ENCODE measurements around the gene RNF141.

RNF141 gene

GRCh38 chr11:10493041-10493663 lies 47.8 kb downstream of the RNF141 start:
- no peak overlapping the region for H4K91ac ChIP-seq (ENCODE audit: low read depth, low read length, poor library complexity)
- H2AK5ac ChIP-seq (ENCODE audit: low read depth, low read length) = peak overlapping the region; percentile 60
- no peak overlapping the region for H3K4me3 ChIP-seq (ENCODE audit: low read length in 2 of 2)
- no peak overlapping the region for H3K27ac ChIP-seq (replicated peaks; ENCODE audit: low read length)
- no peaks in the 10 kb centered on the region for H3K36me3 ChIP-seq (replicated peaks in 1 of 2; ENCODE audit: control insufficient read depth in 2 of 2, insufficient read depth in 2 of 2, low read length in 2 of 2)
- no peak overlapping the region for H3K14ac ChIP-seq (ENCODE audit: low read length)
- peaks cover 8 to 13% of the 10 kb centered on the region in 2 donors for H3K4me1 ChIP-seq (ENCODE audit: control insufficient read depth in 2 of 2, insufficient read depth in 1 of 2, low read depth in 1 of 2, low read length in 2 of 2)
- H4K8ac ChIP-seq (ENCODE audit: low read depth, low read length) = no peak overlapping the region
- H3K4ac ChIP-seq (ENCODE audit: low read length) = no peak overlapping the region
- peak overlapping the region; percentile 76 for H3K18ac ChIP-seq (ENCODE audit: low read length)
- peaks cover 0 to 4% of the 10 kb centered on the region in 2 donors for H3K9me3 ChIP-seq (replicated peaks in 1 of 2; ENCODE audit: control insufficient read depth in 2 of 2, insufficient read depth in 1 of 2, low read depth in 1 of 2, low read length in 2 of 2)
- DNase-seq (ENCODE audit: low spot score) = no peak
- no peak overlapping the region for H2AFZ ChIP-seq (ENCODE audit: low read length)
- no CpG with 5 or more reads among the region's 18 CpGs for WGBS, 2 donors (ENCODE audit: extremely low coverage in 2 of 2, insufficient read length in 2 of 2, insufficient replicate concordance in 1 of 2)
- H2BK5ac ChIP-seq (ENCODE audit: low read length) = no peak overlapping the region
- H3K79me1 ChIP-seq (ENCODE audit: low read depth, low read length) = no peaks in the 10 kb centered on the region
- no peak overlapping the region for H2BK12ac ChIP-seq (ENCODE audit: low read length)
- no peak overlapping the region for H2BK15ac ChIP-seq (ENCODE audit: low read length)
- H3K27me3 ChIP-seq (ENCODE audit: control insufficient read depth in 3 of 3, insufficient read depth in 3 of 3, low read depth in 1 of 3, low read length in 3 of 3) = no peaks in the 10 kb centered on the region
- no peak overlapping the region for H2BK120ac ChIP-seq (ENCODE audit: low read depth, low read length)
- peak overlapping the region; percentile 23 for H3K23ac ChIP-seq (ENCODE audit: low read depth, low read length, poor library complexity)
- H3K9ac ChIP-seq (ENCODE audit: low read depth, low read length, poor library complexity) = peak overlapping the region; percentile 0
- H3K4me2 ChIP-seq (ENCODE audit: insufficient read depth, low read length, poor library complexity, severe bottlenecking) = no peak overlapping the region

- Histone ChIP-seq H2BK12ac (ENCODE audit: low read length) (no peak overlapping the region), H2BK120ac (ENCODE audit: low read depth, low read length) (no peak overlapping the region), H3K36me3 (replicated peaks in 1 of 2; ENCODE audit: control insufficient read depth in 2 of 2, insufficient read depth in 2 of 2, low read length in 2 of 2) (no peaks in the 10 kb centered on the region), H3K23ac (ENCODE audit: low read depth, low read length, poor library complexity) (no peak overlapping the region), H3K27ac (replicated peaks; ENCODE audit: low read length) (no peak overlapping the region), H3K4ac (ENCODE audit: low read length) (no peak overlapping the region), H2BK15ac (ENCODE audit: low read length) (no peak overlapping the region), H3K4me1 (ENCODE audit: control insufficient read depth in 2 of 2, insufficient read depth in 1 of 2, low read depth in 1 of 2, low read length in 2 of 2) (peaks cover 8 to 13% of the 10 kb centered on the region in 2 donors), H3K9me3 (replicated peaks in 1 of 2; ENCODE audit: control insufficient read depth in 2 of 2, insufficient read depth in 1 of 2, low read depth in 1 of 2, low read length in 2 of 2) (peaks cover 0 to 4% of the 10 kb centered on the region in 2 donors), H3K18ac (ENCODE audit: low read length) (no peak overlapping the region), H2AFZ (ENCODE audit: low read length) (no peak overlapping the region), H4K91ac (ENCODE audit: low read depth, low read length, poor library complexity) (no peak overlapping the region), H2AK5ac (ENCODE audit: low read depth, low read length) (no peak overlapping the region), H3K79me1 (ENCODE audit: low read depth, low read length) (no peaks in the 10 kb centered on the region), H3K4me3 (ENCODE audit: low read length in 2 of 2) (no peak overlapping the region), H2BK5ac (ENCODE audit: low read length) (no peak overlapping the region), H4K8ac (ENCODE audit: low read depth, low read length) (no peak overlapping the region), H3K4me2 (ENCODE audit: insufficient read depth, low read length, poor library complexity, severe bottlenecking) (no peak overlapping the region), H3K9ac (ENCODE audit: low read depth, low read length, poor library complexity) (no peak overlapping the region), H3K27me3 (ENCODE audit: control insufficient read depth in 3 of 3, insufficient read depth in 3 of 3, low read depth in 1 of 3, low read length in 3 of 3) (no peaks in the 10 kb centered on the region), H3K14ac (ENCODE audit: low read length) (no peak overlapping the region)
- no CpG with 5 or more reads among the region's 2 CpGs for WGBS, 2 donors (ENCODE audit: extremely low coverage in 2 of 2, insufficient read length in 2 of 2, insufficient replicate concordance in 1 of 2)
- no peak for DNase-seq (ENCODE audit: low spot score)
These were observed 48.9 kb downstream of the RNF141 start for GRCh38 chr11:10492084-10492483.

- Histone ChIP-seq H2BK5ac (ENCODE audit: low read length) (no peak overlapping the region), H2AK5ac (ENCODE audit: low read depth, low read length) (no peak overlapping the region), H3K36me3 (replicated peaks in 1 of 2; ENCODE audit: control insufficient read depth in 2 of 2, insufficient read depth in 2 of 2, low read length in 2 of 2) (no peaks in the 10 kb centered on the region), H3K18ac (ENCODE audit: low read length) (peak overlapping the region; percentile 78), H3K14ac (ENCODE audit: low read length) (no peak overlapping the region), H3K9me3 (replicated peaks in 1 of 2; ENCODE audit: control insufficient read depth in 2 of 2, insufficient read depth in 1 of 2, low read depth in 1 of 2, low read length in 2 of 2) (peaks cover 0 to 4% of the 10 kb centered on the region in 2 donors), H3K9ac (ENCODE audit: low read depth, low read length, poor library complexity) (no peak overlapping the region), H4K8ac (ENCODE audit: low read depth, low read length) (no peak overlapping the region), H2BK12ac (ENCODE audit: low read length) (no peak overlapping the region), H3K4me1 (ENCODE audit: control insufficient read depth in 2 of 2, insufficient read depth in 1 of 2, low read depth in 1 of 2, low read length in 2 of 2) (peaks cover 8 to 13% of the 10 kb centered on the region in 2 donors), H2BK15ac (ENCODE audit: low read length) (no peak overlapping the region), H3K79me1 (ENCODE audit: low read depth, low read length) (no peaks in the 10 kb centered on the region), H4K91ac (ENCODE audit: low read depth, low read length, poor library complexity) (no peak overlapping the region), H3K4me2 (ENCODE audit: insufficient read depth, low read length, poor library complexity, severe bottlenecking) (no peak overlapping the region), H3K27ac (replicated peaks; ENCODE audit: low read length) (peak overlapping the region; percentile 61), H3K27me3 (ENCODE audit: control insufficient read depth in 3 of 3, insufficient read depth in 3 of 3, low read depth in 1 of 3, low read length in 3 of 3) (no peaks in the 10 kb centered on the region), H3K4ac (ENCODE audit: low read length) (no peak overlapping the region), H3K23ac (ENCODE audit: low read depth, low read length, poor library complexity) (no peak overlapping the region), H3K4me3 (ENCODE audit: low read length in 2 of 2) (no peak overlapping the region), H2BK120ac (ENCODE audit: low read depth, low read length) (no peak overlapping the region), H2AFZ (ENCODE audit: low read length) (peak overlapping the region; percentile 66)
- WGBS, 2 donors (ENCODE audit: extremely low coverage in 2 of 2, insufficient read length in 2 of 2, insufficient replicate concordance in 1 of 2) = no CpG with 5 or more reads among the region's 13 CpGs
- DNase-seq (ENCODE audit: low spot score) = peak; percentile 37
These were observed 50.4 kb downstream of the RNF141 start for GRCh38 chr11:10490398-10491241.

- Histone ChIP-seq H2BK5ac (ENCODE audit: low read length) (no peak overlapping the region), H3K36me3 (replicated peaks in 1 of 2; ENCODE audit: control insufficient read depth in 2 of 2, insufficient read depth in 2 of 2, low read length in 2 of 2) (no peaks in the 10 kb centered on the region), H3K18ac (ENCODE audit: low read length) (peak overlapping the region; percentile 60), H2AFZ (ENCODE audit: low read length) (no peak overlapping the region), H2AK5ac (ENCODE audit: low read depth, low read length) (no peak overlapping the region), H3K23ac (ENCODE audit: low read depth, low read length, poor library complexity) (no peak overlapping the region), H3K9ac (ENCODE audit: low read depth, low read length, poor library complexity) (no peak overlapping the region), H4K91ac (ENCODE audit: low read depth, low read length, poor library complexity) (no peak overlapping the region), H3K79me1 (ENCODE audit: low read depth, low read length) (no peaks in the 10 kb centered on the region), H3K27me3 (ENCODE audit: control insufficient read depth in 3 of 3, insufficient read depth in 3 of 3, low read depth in 1 of 3, low read length in 3 of 3) (no peaks in the 10 kb centered on the region), H3K9me3 (replicated peaks in 1 of 2; ENCODE audit: control insufficient read depth in 2 of 2, insufficient read depth in 1 of 2, low read depth in 1 of 2, low read length in 2 of 2) (peaks cover 0 to 4% of the 10 kb centered on the region in 2 donors), H3K4me2 (ENCODE audit: insufficient read depth, low read length, poor library complexity, severe bottlenecking) (no peak overlapping the region), H3K4me1 (ENCODE audit: control insufficient read depth in 2 of 2, insufficient read depth in 1 of 2, low read depth in 1 of 2, low read length in 2 of 2) (peaks cover 8 to 13% of the 10 kb centered on the region in 2 donors), H3K4ac (ENCODE audit: low read length) (no peak overlapping the region), H2BK120ac (ENCODE audit: low read depth, low read length) (no peak overlapping the region), H3K14ac (ENCODE audit: low read length) (no peak overlapping the region), H4K8ac (ENCODE audit: low read depth, low read length) (no peak overlapping the region), H3K27ac (replicated peaks; ENCODE audit: low read length) (no peak overlapping the region), H2BK12ac (ENCODE audit: low read length) (peak overlapping the region; percentile 60), H2BK15ac (ENCODE audit: low read length) (no peak overlapping the region), H3K4me3 (ENCODE audit: low read length in 2 of 2) (no peak overlapping the region)
- DNase-seq (ENCODE audit: low spot score) = no peak
- WGBS, 2 donors (ENCODE audit: extremely low coverage in 2 of 2, insufficient read length in 2 of 2, insufficient replicate concordance in 1 of 2) = no CpG with 5 or more reads among the region's 5 CpGs
These were observed 51.0 kb downstream of the RNF141 start for GRCh38 chr11:10490032-10490397.

Measured in neuronal stem cell (in vitro differentiated cells).